HG03565 (cell line): ENCODE results near the gene POMC.
"Not testable (repeated sequence)": the region's sequence is repeated elsewhere in the genome, so short reads cannot be mapped to it uniquely, and the experiment has no call there.

Experiments used
- ATAC-seq: cut with Tn5 transposase; IDR thresholded peaks from one replicate; pipeline ENCODE4 v1.9.1; 2021; ENCODE audit warnings: mild to moderate bottlenecking, moderate library complexity; ENCODE audit not compliant: unreplicated experiment

POMC gene

GRCh38 chr2:25141120-25141519, 27.3 kb downstream of the POMC start:
- no peak for ATAC-seq

GRCh38 chr2:25140535-25140934, 27.8 kb downstream of the POMC start:
- not testable (repeated sequence) for ATAC-seq

- ATAC-seq: no peak
These were observed 35.7 kb downstream of the POMC start for GRCh38 chr2:25132693-25133092.

- no peak for ATAC-seq
These were observed 36.1 kb downstream of the POMC start for GRCh38 chr2:25132299-25132635.

- ATAC-seq: no peak
These were observed 36.6 kb downstream of the POMC start for GRCh38 chr2:25131567-25132298.

GRCh38 chr2:25131253-25131566, 37.2 kb downstream of the POMC start:
- no peak for ATAC-seq

- no peak for ATAC-seq
These were observed 38.4 kb downstream of the POMC start for GRCh38 chr2:25129901-25130520.

- no peak for ATAC-seq
These were observed 40.7 kb downstream of the POMC start for GRCh38 chr2:25127646-25128045.

GRCh38 chr2:25127071-25127470, 41.3 kb downstream of the POMC start:
- ATAC-seq: not testable (repeated sequence)

- no peak for ATAC-seq
These were observed 42.4 kb downstream of the POMC start for GRCh38 chr2:25125976-25126375.

- no peak for ATAC-seq
These were observed 43.2 kb downstream of the POMC start for GRCh38 chr2:25125189-25125588.

GRCh38 chr2:25123682-25124081, 44.7 kb downstream of the POMC start:
- no peak for ATAC-seq

- ATAC-seq: no peak
These were observed 46.0 kb downstream of the POMC start for GRCh38 chr2:25122367-25122766.

- ATAC-seq: no peak
These were observed 49.1 kb downstream of the POMC start for GRCh38 chr2:25119263-25119662.

- ATAC-seq: no peak
These were observed 51.4 kb downstream of the POMC start for GRCh38 chr2:25116956-25117355.

GRCh38 chr2:25115902-25116301, 52.5 kb downstream of the POMC start:
- ATAC-seq: no peak

GRCh38 chr2:25115249-25115883, 53.0 kb downstream of the POMC start:
- no peak for ATAC-seq

GRCh38 chr2:25112113-25112512, 56.3 kb downstream of the POMC start:
- ATAC-seq: no peak
